Inflammatory macrophage treated with lipopolysaccharide for 4 hours (primary cell): ENCODE data around the gene MTHFD1L.
"Not testable (repeated sequence)": the region's sequence is repeated elsewhere in the genome, so short reads cannot be mapped to it uniquely, and the experiment has no call there.

Experiments used
- DNase-seq: peaks from one replicate; pipeline ENCODE4 v3.0.0-alpha.2; 2020

The MTHFD1L gene

GRCh38 chr6:151101816-151102694 lies 236.6 kb downstream of the MTHFD1L start:
- no peak for DNase-seq

- DNase-seq: no peak
Observed at GRCh38 chr6:151103266-151103665, 237.8 kb downstream of the MTHFD1L start.

GRCh38 chr6:151107897-151108427 lies 242.5 kb downstream of the MTHFD1L start:
- DNase-seq: no peak

- DNase-seq: no peak
Observed at GRCh38 chr6:151108548-151108947, 243.0 kb downstream of the MTHFD1L start.

- DNase-seq: no peak
Observed at GRCh38 chr6:151109361-151109760, 243.9 kb downstream of the MTHFD1L start.

GRCh38 chr6:151109869-151110575 lies 244.5 kb downstream of the MTHFD1L start:
- DNase-seq: no peak

- DNase-seq: no peak
Observed at GRCh38 chr6:151110576-151110905, 245.0 kb downstream of the MTHFD1L start.

GRCh38 chr6:151111670-151112069 lies 246.2 kb downstream of the MTHFD1L start:
- no peak for DNase-seq

- DNase-seq: no peak
Observed at GRCh38 chr6:151112130-151112529, 246.6 kb downstream of the MTHFD1L start.

GRCh38 chr6:151112884-151113283 lies 247.4 kb downstream of the MTHFD1L start:
- not testable (repeated sequence) for DNase-seq

- no peak for DNase-seq
Observed at GRCh38 chr6:151113641-151114040, 248.1 kb downstream of the MTHFD1L start.

GRCh38 chr6:151118461-151119123 lies 253.1 kb downstream of the MTHFD1L start:
- DNase-seq: no peak

GRCh38 chr6:151119823-151120524 lies 254.5 kb downstream of the MTHFD1L start:
- no peak for DNase-seq

GRCh38 chr6:151121900-151122299 lies 256.4 kb downstream of the MTHFD1L start:
- DNase-seq: no peak

GRCh38 chr6:151123641-151124040 lies 258.1 kb downstream of the MTHFD1L start:
- not testable (repeated sequence) for DNase-seq

GRCh38 chr6:151125242-151125641 lies 259.7 kb downstream of the MTHFD1L start:
- not testable (repeated sequence) for DNase-seq

- DNase-seq: not testable (repeated sequence)
Observed at GRCh38 chr6:151125651-151126416, 260.3 kb downstream of the MTHFD1L start.

GRCh38 chr6:151126417-151126724 lies 260.9 kb downstream of the MTHFD1L start:
- not testable (repeated sequence) for DNase-seq

GRCh38 chr6:151127133-151127798 lies 261.8 kb downstream of the MTHFD1L start:
- not testable (repeated sequence) for DNase-seq

- DNase-seq: no peak
Observed at GRCh38 chr6:151128763-151129370, 263.4 kb downstream of the MTHFD1L start.

- no peak for DNase-seq
Observed at GRCh38 chr6:151130329-151130728, 264.8 kb downstream of the MTHFD1L start.
